NT2/D1 (cell line): Measurements from ENCODE around the gene CEBPZ.
"Not testable (repeated sequence)": the region's sequence is repeated elsewhere in the genome, so short reads cannot be mapped to it uniquely, and the experiment has no call there.

Experiments used
- YY1 ChIP-seq: IDR thresholded peaks from 2 replicates; pipeline ENCODE4 v1.6.1; 2011; ENCODE audit not compliant: insufficient read length, insufficient read depth
- ZNF274 ChIP-seq: IDR thresholded peaks from 2 replicates; pipeline ENCODE4 v1.6.1; 2011; ENCODE audit warnings: mild to moderate bottlenecking, low read depth, low read length

GRCh38 chr2:37225129-37225528, 6.3 kb downstream of the CEBPZ start:
- TF ChIP-seq YY1, ZNF274: not testable (repeated sequence)
